ENCODE data around the gene RBM4B. TPM values are rescaled to one million over a fixed set of nuclear protein-coding genes. Genes with fewer than 3 reads are reported as not detected.

Gene RBM4B
- total and polyA plus RNA-seq, 4 donors = 7.1 to 13.8 (median 10.6) TPM

- H3K4me3 ChIP-seq (ENCODE audit: low read depth in 1 of 3, low read length in 3 of 3) = peak overlapping the region; percentile 80 to 93 (median 87)
- H3K36me3 ChIP-seq (ENCODE audit: control insufficient read depth in 4 of 4, insufficient read depth in 3 of 4, low read depth in 1 of 4, low read length in 3 of 4) = peaks cover 0 to 6% (median 0%) of the 10 kb centered on the region in 4 donors
- H3K27ac ChIP-seq (ENCODE audit: low read depth in 1 of 2, low read length in 2 of 2) = peak overlapping the region; percentile 84 to 97
- TF ChIP-seq GABPA (IDR thresholded peaks at IDR 0.05 in 1 of 2, conservative IDR thresholded peaks at IDR 0.05 in 1 of 2) (no peak), NR2F2 (IDR thresholded peaks at IDR 0.05) (peak; percentile 8)
- H3K27me3 ChIP-seq (ENCODE audit: control insufficient read depth in 4 of 4, insufficient read depth in 4 of 4, low read length in 3 of 4) = no peaks in the 10 kb centered on the region
- no peak for DNase-seq (ENCODE audit: low spot score)
- 14% methylated on average over 25 of the region's 27 CpGs for WGBS
- H3K9me3 ChIP-seq (ENCODE audit: control insufficient read depth in 4 of 4, low read length in 3 of 4) = no peaks in the 10 kb centered on the region
- peak overlapping the region; percentile 67 to 77 for H3K9ac ChIP-seq (ENCODE audit: low read depth in 1 of 2, low read length in 2 of 2)
- H3K4me1 ChIP-seq (ENCODE audit: control insufficient read depth in 4 of 4, insufficient read depth in 4 of 4, low read length in 3 of 4) = peaks cover 2 to 31% (median 25%) of the 10 kb centered on the region in 4 donors
These were observed 622 bp downstream of the RBM4B start for GRCh38 chr11:66676931-66677598.

GRCh38 chr11:66676282-66676919 is 1.3 kb downstream of the RBM4B start:
- no peak for DNase-seq (ENCODE audit: low spot score)
- 78% methylated on average over 16 of the region's 16 CpGs for WGBS
- Histone ChIP-seq H3K9ac (ENCODE audit: low read depth in 1 of 2, low read length in 2 of 2) (no peak overlapping the region), H3K27ac (ENCODE audit: low read depth in 1 of 2, low read length in 2 of 2) (no peak overlapping the region), H3K4me1 (ENCODE audit: control insufficient read depth in 4 of 4, insufficient read depth in 4 of 4, low read length in 3 of 4) (peaks cover 2 to 31% (median 25%) of the 10 kb centered on the region in 4 donors), H3K36me3 (ENCODE audit: control insufficient read depth in 4 of 4, insufficient read depth in 3 of 4, low read depth in 1 of 4, low read length in 3 of 4) (peaks cover 0 to 6% (median 0%) of the 10 kb centered on the region in 4 donors), H3K27me3 (ENCODE audit: control insufficient read depth in 4 of 4, insufficient read depth in 4 of 4, low read length in 3 of 4) (no peaks in the 10 kb centered on the region), H3K9me3 (ENCODE audit: control insufficient read depth in 4 of 4, low read length in 3 of 4) (no peaks in the 10 kb centered on the region), H3K4me3 (ENCODE audit: low read depth in 1 of 3, low read length in 3 of 3) (no peak overlapping the region)
- no peak for TF ChIP-seq EGR1 (IDR thresholded peaks at IDR 0.05; ENCODE audit: low read depth in 2 of 2)
- no peak for TF ChIP-seq FOXA1 (IDR thresholded peaks at IDR 0.05)
- no peak for TF ChIP-seq MAX (IDR thresholded peaks at IDR 0.05)
- TF ChIP-seq ZBTB33 (IDR thresholded peaks at IDR 0.05) = no peak
- no peak for TF ChIP-seq HNF4G (IDR thresholded peaks at IDR 0.05)
- TF ChIP-seq FOXA2 (IDR thresholded peaks at IDR 0.05) = no peak
- no peak for TF ChIP-seq RXRA (IDR thresholded peaks at IDR 0.05)
- TF ChIP-seq HNF4A (conservative IDR thresholded peaks at IDR 0.05) = no peak
- TF ChIP-seq NR2F2 (IDR thresholded peaks at IDR 0.05) = no peak
- TF ChIP-seq REST (IDR thresholded peaks at IDR 0.05) = no peak
- no peak for TF ChIP-seq GABPA (IDR thresholded peaks at IDR 0.05 in 1 of 2, conservative IDR thresholded peaks at IDR 0.05 in 1 of 2)
- TF ChIP-seq CTCF (IDR thresholded peaks at IDR 0.05; ENCODE audit: low read depth, low read length, missing input control) = no peak

Measured in liver (tissue), 9 donors.